Raji (cell line): ENCODE data around the gene FKBP10.

ENCODE experiments used
- POLR2A ChIP-seq: IDR thresholded peaks from 2 replicates; pipeline ENCODE4 v1.6.1; 2011; ENCODE audit warnings: low read depth, low read length, control low read depth; ENCODE audit not compliant: insufficient read depth

The FKBP10 gene

DNA sequence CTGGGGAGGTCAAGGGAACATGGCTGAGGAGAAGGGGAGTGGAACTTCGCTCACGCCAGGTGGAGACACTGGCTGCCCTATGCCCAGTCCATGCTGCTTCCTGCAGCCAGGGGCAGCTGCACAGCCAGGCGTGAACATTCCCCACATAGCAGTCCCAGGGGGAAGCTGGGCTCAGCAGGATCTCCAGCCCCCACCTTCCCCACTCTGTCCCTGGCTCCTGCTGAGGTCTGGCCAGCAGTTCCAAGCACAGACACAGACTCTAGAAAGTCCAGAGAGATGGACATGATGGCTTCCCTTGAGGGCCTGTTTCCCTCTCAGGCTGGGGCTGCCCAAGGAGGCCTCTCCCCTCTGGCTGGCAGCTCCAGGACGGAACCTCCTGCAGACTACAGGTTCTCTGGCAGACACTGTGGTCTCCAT, 35.6 kb upstream of the FKBP10 start:
- no peak for TF ChIP-seq POLR2A

DNA sequence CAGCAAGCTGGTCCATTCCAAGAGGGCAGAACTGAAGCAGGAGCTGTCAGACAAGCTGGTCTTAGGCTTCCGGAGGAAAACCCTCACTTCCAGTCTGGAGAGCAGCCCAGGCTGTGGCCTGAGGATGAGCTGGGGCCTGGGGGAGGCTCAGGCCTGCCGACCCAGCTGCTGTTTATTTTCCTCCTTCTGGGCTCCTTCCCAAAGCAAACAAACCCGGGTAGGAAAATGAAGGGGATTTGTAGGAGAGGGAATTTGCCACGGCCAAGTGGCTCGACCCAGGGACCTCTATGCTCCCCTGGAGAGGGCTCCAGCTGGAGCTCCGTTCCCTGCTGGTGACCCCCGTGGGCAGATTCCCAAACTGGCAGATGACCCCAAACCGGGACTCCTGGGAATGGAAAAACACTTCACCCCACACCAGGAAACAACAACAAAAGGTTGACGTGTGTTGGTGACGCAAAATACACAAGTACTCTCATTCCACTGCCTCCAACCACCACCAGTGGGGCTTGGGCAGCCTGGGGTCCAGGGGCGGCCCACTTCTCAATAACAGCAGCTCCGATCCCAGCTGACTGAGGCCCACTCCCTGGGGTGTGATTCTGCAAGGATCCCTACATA, 35.1 kb upstream of the FKBP10 start:
- no peak for TF ChIP-seq POLR2A

DNA sequence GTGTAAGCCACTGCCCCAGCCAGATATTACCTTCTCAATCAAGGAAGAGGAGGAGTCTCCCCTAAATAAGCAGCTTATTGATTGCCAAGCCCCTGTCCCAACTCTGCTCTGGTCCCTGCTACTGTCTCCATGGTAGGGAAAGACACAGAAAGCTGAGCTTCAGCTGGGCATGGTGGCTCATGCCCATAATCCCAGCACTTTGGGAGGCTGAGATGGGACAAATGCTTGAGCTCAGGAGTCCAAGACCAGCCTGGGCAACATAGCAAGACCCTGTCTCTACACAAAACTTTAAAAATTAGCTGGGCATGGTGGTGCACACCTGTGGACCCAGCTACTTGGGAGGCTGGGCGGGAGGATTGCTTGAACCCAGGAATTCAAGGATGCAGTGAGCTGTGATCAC, 32.9 kb upstream of the FKBP10 start:
- no peak for TF ChIP-seq POLR2A

DNA sequence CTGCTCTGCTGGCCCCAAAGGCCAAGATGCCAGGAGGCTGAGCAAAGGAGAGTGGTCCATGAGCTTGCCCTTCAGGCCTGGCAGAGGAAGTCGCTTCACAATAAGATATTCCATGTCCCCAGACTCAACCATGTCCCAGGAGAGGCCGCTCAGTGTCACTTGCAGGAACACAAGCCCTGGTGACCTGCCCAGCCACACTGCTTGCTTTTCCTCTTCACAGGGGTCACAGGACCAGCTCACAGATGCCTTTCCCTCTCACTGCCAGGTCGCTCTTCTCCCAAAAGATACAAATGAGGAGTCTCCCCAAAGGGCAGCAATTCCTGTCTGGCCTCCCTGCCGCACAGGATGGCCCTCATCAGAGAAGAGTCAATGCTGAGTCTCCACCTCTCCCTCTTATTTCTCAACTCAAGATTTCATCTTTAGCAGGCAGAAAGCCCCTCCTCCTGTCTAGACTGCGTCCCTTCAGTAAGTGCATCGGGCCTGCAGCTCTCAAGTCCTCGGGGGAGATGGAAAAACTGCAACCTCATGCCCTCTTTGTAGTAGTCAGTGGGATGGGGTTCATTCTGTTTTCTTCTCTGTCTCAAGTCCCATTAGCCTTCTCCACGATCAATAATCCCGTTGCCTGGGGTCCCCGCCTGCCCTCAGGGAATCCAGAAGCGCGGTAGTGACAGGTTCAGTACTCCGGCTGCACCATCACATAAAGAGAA, 31.2 kb upstream of the FKBP10 start:
- TF ChIP-seq POLR2A, result no peak

DNA sequence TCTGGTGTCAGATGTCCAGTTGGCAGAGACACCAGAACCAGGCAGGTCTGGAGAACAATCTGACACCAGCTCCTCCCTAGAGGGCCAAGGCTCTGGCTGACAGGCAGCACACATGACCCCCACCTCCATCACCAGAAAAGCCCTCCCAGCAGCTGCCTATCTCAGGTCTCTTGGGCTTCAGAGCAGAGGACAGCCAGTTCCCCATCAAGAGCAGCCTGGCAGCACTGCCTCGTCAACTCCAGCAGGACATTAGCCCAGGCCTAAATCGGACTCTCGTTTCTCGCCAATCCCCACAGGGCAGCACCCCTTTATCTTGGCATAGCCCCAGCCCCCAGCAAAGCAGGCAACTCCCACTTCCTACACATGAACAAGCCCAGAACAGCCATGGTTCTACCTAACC, 30.7 kb upstream of the FKBP10 start:
- no peak for TF ChIP-seq POLR2A

DNA sequence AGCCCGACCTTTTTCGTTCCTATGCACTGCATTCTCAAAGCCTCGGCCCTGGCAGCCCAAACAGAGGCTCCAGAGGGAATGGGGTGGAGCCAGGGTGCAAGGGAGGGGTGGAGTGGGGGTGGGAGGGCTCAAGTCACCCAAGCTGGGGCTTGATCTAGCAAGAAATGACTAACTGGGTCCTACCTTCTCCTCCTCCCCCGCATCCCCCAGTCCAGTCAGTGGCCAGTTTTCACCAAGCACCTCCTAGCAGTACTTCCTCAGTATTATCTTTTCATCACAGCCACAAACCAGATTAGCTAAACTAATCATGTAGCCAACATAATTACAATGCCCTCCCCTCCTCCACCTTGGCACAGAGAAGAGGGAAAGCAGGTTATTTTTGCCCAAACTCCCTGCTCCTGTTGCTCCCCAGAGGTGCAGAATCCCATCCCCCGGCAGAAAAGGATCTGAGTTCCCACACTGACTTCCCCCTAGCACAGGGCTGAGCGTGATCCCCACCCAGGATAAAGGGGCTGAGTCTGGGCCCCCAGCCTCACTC, 28.5 kb upstream of the FKBP10 start:
- no peak for TF ChIP-seq POLR2A

DNA sequence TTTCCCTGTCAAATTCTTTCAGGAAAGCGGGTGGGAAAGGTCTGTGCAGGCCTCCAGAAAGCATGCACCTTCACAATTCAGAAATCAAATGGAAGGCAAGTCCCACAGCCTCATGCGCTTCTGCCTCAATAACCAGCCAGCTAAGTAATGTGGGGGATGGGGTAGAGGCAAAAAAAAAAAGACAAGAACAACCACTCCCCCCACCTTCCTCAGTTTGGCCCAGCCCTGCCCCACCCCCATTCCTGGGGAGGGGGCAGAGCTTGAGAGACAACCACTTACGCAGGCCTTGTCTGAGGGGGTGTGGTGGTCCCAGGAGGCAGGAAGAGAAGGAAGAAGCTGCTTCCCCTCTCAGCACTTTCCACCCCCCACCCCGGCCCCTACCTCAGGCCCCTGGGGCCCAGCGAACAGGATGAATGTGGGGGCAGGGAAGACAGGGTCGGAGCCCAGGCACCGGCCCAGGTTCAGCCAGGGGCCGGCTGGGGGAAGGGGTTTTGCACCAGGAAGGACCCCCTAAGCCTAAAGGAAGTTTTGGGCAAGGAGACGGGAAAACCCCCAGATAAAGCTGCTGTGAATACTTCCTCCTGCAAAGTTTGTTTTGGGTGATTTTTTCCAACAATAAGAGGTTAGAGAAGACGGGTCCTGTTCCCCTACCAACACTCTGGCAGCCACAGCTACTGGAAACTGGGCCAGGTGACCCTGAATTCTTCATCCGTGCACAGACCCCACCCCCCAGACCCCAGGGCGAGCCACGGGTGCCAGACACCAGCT, 27.5 kb upstream of the FKBP10 start:
- TF ChIP-seq POLR2A, result no peak

DNA sequence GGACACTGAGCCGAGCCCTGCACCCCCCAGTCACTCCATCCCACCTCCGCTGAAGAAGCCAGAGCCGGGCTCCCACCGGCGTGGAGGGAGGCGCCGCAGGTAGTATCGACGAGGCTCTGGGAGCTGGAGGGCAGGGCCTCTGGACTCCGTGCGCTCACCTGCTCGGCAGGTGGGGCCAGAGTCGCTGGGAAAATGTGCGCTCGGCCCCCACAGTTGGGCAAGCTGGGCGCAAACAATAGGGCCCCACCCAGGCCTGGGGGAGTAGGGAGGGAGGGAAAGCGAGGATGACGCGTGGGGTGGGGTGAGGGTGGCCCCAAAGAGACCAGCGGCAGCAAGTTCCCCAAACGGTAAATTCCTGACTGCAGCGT, 27.0 kb upstream of the FKBP10 start:
- no peak for TF ChIP-seq POLR2A

DNA sequence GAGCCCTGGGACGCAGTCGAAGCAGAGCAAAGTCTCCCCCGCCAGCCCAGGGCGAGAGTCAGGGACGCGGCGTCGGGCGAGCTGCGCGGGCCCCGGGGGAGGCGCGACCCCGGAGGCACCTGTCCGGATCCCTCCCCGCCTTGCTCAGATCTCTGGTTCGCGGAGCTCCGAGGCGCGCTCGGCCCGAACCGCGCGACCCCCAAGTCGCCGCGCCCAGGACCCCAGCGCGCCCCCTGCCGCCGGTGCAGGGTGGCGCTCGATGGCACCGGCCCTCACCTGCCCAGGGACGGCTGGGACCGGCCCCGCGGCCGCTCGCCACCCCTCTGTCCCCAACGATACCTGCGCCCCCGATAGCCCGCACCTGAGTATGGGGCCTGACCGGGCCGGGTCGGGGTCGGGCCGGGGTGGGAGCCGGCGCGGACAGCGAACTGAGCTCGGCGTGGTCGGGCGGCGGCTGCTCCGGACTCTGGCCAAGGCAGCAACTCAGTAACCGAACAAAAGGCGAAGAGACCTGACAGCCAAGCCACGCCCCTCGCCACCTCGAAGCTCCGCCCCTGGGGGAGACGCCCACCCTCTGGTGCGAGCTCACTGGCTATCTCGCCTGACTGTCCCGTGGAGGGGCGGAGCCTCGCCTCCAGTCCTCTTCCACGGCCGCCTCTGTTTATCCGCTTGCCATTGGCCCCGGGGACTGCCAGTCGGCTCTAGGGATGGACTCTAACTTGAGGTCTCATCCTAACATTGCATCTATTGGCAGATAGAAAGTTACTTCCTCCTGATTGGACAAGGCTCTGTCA, 26.4 kb upstream of the FKBP10 start, which contains the start of gene JUP:
TSS of gene JUP (minus strand) at position 485 of the 794 bp plus-strand sequence. CDS start 14,857 bp downstream, outside the sequence.
- no peak for TF ChIP-seq POLR2A

DNA sequence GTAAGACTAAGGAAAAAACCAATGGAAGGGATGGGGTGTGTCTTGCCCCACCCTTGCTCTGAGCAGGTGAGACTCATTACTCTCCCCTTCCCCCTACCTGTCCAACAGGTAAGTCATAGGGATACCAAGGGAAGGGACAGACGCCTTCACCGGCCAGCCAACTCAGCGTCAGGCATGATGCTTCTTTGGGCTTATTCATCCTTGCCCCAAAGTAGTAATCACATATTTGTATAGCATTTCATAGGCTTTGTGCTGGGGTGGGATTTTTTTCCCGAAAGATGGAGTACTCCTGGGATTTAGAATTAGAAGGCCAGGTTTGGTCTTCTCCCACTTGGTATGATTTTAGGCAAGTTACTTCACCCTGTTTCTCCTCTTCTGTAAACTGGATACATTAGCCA, 25.8 kb upstream of the FKBP10 start:
- no peak for TF ChIP-seq POLR2A

DNA sequence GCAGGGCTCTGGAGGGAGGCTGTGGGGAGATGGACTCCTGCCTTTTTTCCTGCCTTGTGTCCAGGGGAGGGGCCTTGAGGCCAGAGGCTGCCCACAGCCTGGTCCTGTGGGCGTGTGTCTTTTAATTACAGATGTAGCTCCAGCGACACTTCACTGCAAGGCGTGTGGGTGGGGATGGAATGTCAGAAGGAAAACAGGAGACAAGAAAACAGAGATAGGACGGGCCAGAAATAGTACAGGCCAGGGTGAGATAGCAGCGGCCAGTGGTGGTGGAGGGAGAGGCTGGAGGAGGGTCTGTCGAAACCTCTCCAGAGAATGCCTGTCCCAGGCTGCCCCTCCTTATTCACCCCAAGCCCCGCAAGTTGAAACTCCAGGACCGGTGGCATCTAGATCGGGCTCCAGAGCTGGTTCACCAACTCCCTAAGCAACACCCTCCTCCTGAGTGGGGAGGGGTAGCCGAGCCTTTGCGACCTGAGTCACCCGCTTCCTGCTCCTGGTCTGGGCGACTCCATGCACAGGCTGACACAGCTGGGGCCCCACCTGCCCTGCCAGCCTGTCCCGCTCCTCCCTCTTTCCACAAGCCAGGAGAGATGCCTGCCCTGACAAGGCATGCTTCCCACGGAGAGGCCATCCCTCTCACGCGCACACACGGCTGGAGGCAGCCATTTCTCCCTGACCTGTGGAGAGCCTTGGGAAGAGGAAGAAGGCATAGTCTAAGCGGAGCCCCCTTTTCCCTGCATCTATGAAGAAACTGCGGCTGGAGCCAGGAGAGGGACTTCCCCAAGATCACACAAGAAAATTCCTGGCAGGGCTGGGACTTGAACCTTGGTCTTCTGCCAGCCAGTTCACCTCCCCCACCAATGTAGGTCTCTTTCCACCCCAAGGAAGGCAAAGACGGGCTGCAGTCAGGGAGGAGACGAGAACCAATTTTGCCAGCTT, 19.7 kb upstream of the FKBP10 start:
- no peak for TF ChIP-seq POLR2A

DNA sequence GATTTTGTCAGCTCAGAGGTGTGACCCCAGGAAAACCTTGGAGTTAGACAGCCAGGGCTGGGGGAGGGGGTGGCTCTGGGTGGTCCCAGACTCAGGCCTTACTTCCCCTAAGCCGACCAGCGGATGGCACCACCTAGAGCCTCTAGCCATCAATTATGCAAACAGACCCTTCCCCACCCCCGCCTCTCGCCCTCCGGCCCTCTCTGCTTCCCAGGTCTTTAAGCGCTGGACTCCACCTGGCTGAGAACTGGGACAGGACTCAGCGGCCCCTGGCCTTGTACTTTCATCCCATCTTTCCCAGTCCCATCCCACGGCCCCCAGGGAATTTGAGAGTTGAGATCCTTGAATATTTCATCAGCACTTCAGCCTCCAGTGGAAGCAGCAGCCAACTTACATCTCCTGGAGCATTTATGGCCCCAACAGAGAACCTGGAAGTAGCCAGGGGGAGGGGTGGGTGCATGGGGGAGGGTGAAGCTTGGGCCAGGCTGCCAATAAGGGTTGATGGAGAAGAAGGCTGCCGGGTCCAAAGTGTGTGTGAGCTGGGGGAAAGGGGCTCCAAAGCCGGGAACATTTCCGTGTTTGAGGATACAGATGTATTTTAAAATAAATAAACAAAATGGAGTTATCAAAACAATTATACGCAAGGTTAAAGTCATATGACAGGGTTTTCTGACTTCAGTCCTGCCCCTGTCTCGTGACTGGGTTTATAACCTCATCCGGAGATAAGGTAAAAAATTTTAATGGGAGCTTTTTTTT, 18.8 kb upstream of the FKBP10 start:
- no peak for TF ChIP-seq POLR2A

DNA sequence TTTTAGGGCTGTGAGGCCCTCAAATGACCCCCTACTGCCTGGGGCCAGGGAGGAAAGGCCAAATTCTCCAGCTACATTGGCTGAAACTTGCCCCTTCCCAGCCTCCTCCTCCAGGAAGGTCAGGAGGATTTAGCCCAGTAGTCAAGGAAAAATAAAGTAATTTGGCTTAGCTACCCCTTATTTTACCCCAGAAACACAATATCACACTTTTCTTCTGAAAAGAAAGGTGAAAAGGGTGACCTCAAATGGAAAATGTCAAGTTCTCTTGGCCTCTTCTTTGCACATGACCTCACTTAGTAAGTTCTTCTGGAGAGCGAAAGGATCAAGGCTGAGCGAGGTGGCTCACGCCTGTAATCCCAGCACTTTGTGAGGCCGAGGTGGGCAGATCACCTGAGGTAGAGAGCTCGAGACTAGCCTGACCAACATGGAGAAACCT, 18.2 kb upstream of the FKBP10 start:
- no peak for TF ChIP-seq POLR2A
